Measurements from ENCODE around the gene EIF2B2. TPM values are rescaled to one million over a fixed set of nuclear protein-coding genes. Genes with fewer than 3 reads are reported as not detected.

Gene EIF2B2
- total RNA-seq, 1 experiment from 2014 or later: 57.0 TPM

GRCh38 chr14:75042035-75042434 lies 39.3 kb downstream of the EIF2B2 start:
- no peak for DNase-seq (ENCODE audit: low spot score)

- no peak for DNase-seq (ENCODE audit: low spot score)
These were observed 41.6 kb downstream of the EIF2B2 start for GRCh38 chr14:75044322-75044721.

- DNase-seq (ENCODE audit: low spot score): no peak
These were observed 42.0 kb downstream of the EIF2B2 start for GRCh38 chr14:75044752-75045151.

- DNase-seq (ENCODE audit: low spot score): no peak
These were observed 43.6 kb downstream of the EIF2B2 start for GRCh38 chr14:75046275-75046674.

- DNase-seq (ENCODE audit: low spot score): no peak
These were observed 44.2 kb downstream of the EIF2B2 start for GRCh38 chr14:75046899-75047298.

GRCh38 chr14:75047506-75047905 lies 44.8 kb downstream of the EIF2B2 start:
- no peak for DNase-seq (ENCODE audit: low spot score)

GRCh38 chr14:75048101-75048500 lies 45.4 kb downstream of the EIF2B2 start:
- no peak for DNase-seq (ENCODE audit: low spot score)

- no peak for DNase-seq (ENCODE audit: low spot score)
These were observed 46.4 kb downstream of the EIF2B2 start for GRCh38 chr14:75049136-75049535.

GRCh38 chr14:75049731-75050201 lies 47.0 kb downstream of the EIF2B2 start:
- DNase-seq (ENCODE audit: low spot score): no peak

GRCh38 chr14:75050852-75051555 lies 48.3 kb downstream of the EIF2B2 start, which contains the start of gene MLH3:
MLH3 (minus strand) TSS chr14:75051467; CDS start chr14:75049655, 1,812 bp downstream.
- peak; percentile 86 for DNase-seq (ENCODE audit: low spot score)

- no peak for DNase-seq (ENCODE audit: low spot score)
These were observed 48.8 kb downstream of the EIF2B2 start for GRCh38 chr14:75051556-75051899.

- no peak for DNase-seq (ENCODE audit: low spot score)
These were observed 50.9 kb downstream of the EIF2B2 start for GRCh38 chr14:75053396-75054291.

- DNase-seq (ENCODE audit: low spot score): no peak
These were observed 51.7 kb downstream of the EIF2B2 start for GRCh38 chr14:75054421-75054820.

GRCh38 chr14:75059642-75060041 lies 56.9 kb downstream of the EIF2B2 start:
- no peak for DNase-seq (ENCODE audit: low spot score)

GRCh38 chr14:75060420-75060819 lies 57.7 kb downstream of the EIF2B2 start:
- no peak for DNase-seq (ENCODE audit: low spot score)

Small RNA genes lying within 50 kb of the gene (small RNA-seq; reads per million reads assigned to genes)
- gene RNU6-689P: not detected

Other genes starting within 250 kb of the EIF2B2 start
- 6.8 and 9.1 TPM in 2 replicates for gene YLPM1, start 239.6 kb upstream of the EIF2B2 start, total RNA-seq (2014; rRNA removed; shearing (Covaris generic))
- gene PROX2, start 126.8 kb upstream of the EIF2B2 start, total RNA-seq (2014; rRNA removed; shearing (Covaris generic)): not detected in 2 replicates
- gene DLST, start 121.0 kb upstream of the EIF2B2 start, total RNA-seq (2014; rRNA removed; shearing (Covaris generic)): 31.9 and 35.2 TPM in 2 replicates
- 9.4 and 17.4 TPM in 2 replicates for gene RPS6KL1, start 79.7 kb upstream of the EIF2B2 start, total RNA-seq (2014; rRNA removed; shearing (Covaris generic))
- gene PGF, start 47.3 kb upstream of the EIF2B2 start, total RNA-seq (2014; rRNA removed; shearing (Covaris generic)): 1.5 and 1.8 TPM in 2 replicates
- 3.5 and 6.7 TPM in 2 replicates for gene MLH3, start 48.5 kb downstream of the EIF2B2 start, total RNA-seq (2014; rRNA removed; shearing (Covaris generic))
- 26.1 and 26.8 TPM in 2 replicates for gene ACYP1, start 61.1 kb downstream of the EIF2B2 start, total RNA-seq (2014; rRNA removed; shearing (Covaris generic))
- 1.6 and 4.1 TPM in 2 replicates for gene ZC2HC1C, start 66.7 kb downstream of the EIF2B2 start, total RNA-seq (2014; rRNA removed; shearing (Covaris generic))
- 24.7 and 45.7 TPM in 2 replicates for gene NEK9, start 124.1 kb downstream of the EIF2B2 start, total RNA-seq (2014; rRNA removed; shearing (Covaris generic))
- gene TMED10, start 173.7 kb downstream of the EIF2B2 start, total RNA-seq (2014; rRNA removed; shearing (Covaris generic)): 136 and 148 TPM in 2 replicates